ENCODE results near the gene PBX2.
"Not testable (repeated sequence)": the region's sequence is repeated elsewhere in the genome, so short reads cannot be mapped to it uniquely, and the experiment has no call there.

The PBX2 gene

GRCh38 chr6:32202186-32202585, 12.2 kb upstream of the PBX2 start:
- no peak for DNase-seq (ENCODE audit: low read depth)

GRCh38 chr6:32200711-32201475, 10.9 kb upstream of the PBX2 start:
- DNase-seq (ENCODE audit: low read depth), result no peak

- DNase-seq (ENCODE audit: low read depth), result no peak
These were observed 8.9 kb upstream of the PBX2 start for GRCh38 chr6:32198866-32199265.

GRCh38 chr6:32198345-32198696, 8.3 kb upstream of the PBX2 start:
- DNase-seq (ENCODE audit: low read depth), result no peak

- no peak for DNase-seq (ENCODE audit: low read depth)
These were observed 6.9 kb upstream of the PBX2 start for GRCh38 chr6:32196682-32197616.

GRCh38 chr6:32195902-32196681, 6.1 kb upstream of the PBX2 start:
- no peak for DNase-seq (ENCODE audit: low read depth)

- DNase-seq (ENCODE audit: low read depth), result peak; percentile 100
These were observed 5.6 kb upstream of the PBX2 start for GRCh38 chr6:32195652-32195901.

GRCh38 chr6:32194825-32195651, 5.0 kb upstream of the PBX2 start:
- no peak for DNase-seq (ENCODE audit: low read depth)

GRCh38 chr6:32194388-32194787, 4.4 kb upstream of the PBX2 start:
- no peak for DNase-seq (ENCODE audit: low read depth)

- DNase-seq (ENCODE audit: low read depth), result not testable (repeated sequence)
These were observed 3.1 kb upstream of the PBX2 start for GRCh38 chr6:32193096-32193495.

GRCh38 chr6:32192608-32193039, 2.6 kb upstream of the PBX2 start, which contains the start of gene GPSM3:
Gene GPSM3, minus strand, starts transcription at chr6:32192643. Its CDS starts 130 bp downstream, at chr6:32192513.
- DNase-seq (ENCODE audit: low read depth), result peak; percentile 53

GRCh38 chr6:32191696-32192607, 1.9 kb upstream of the PBX2 start:
- DNase-seq (ENCODE audit: low read depth), result no peak

GRCh38 chr6:32190911-32191677, 1.1 kb upstream of the PBX2 start:
- no peak for DNase-seq (ENCODE audit: low read depth)

- DNase-seq (ENCODE audit: low read depth), result no peak
These were observed 304 bp downstream of the PBX2 start for GRCh38 chr6:32189742-32190053.

GRCh38 chr6:32189069-32189741, 797 bp downstream of the PBX2 start:
- no peak for DNase-seq (ENCODE audit: low read depth)

GRCh38 chr6:32188381-32189068, 1.5 kb downstream of the PBX2 start:
- no peak for DNase-seq (ENCODE audit: low read depth)

GRCh38 chr6:32187725-32188380, 2.1 kb downstream of the PBX2 start:
- not testable (repeated sequence) for DNase-seq (ENCODE audit: low read depth)

- DNase-seq (ENCODE audit: low read depth), result no peak
These were observed 2.8 kb downstream of the PBX2 start for GRCh38 chr6:32187009-32187709.

Data from activated T-helper 1 cell treated with Interleukin-2 at 50 U/mL for 16 hours (primary cell).